HT-29 (cell line): ENCODE data around the gene TMEM272. TPM values are rescaled to one million over a fixed set of nuclear protein-coding genes. Genes with fewer than 3 reads are reported as not detected.

Experiments
- DNase-seq: peaks from one replicate; pipeline ENCODE4 v3.0.0-alpha.2; 2015; ENCODE audit warnings: low spot score
- total RNA-seq: library from RNA; depleted of rRNA; stranded (reverse); fragments of >200 nt; shearing (Covaris generic); gene quantifications from 2 replicates; pipeline ENCODE4 v1.2.3, GENCODE V29; 2014

Gene TMEM272
- total RNA-seq, 1 experiment from 2014 or later = not detected

DNA sequence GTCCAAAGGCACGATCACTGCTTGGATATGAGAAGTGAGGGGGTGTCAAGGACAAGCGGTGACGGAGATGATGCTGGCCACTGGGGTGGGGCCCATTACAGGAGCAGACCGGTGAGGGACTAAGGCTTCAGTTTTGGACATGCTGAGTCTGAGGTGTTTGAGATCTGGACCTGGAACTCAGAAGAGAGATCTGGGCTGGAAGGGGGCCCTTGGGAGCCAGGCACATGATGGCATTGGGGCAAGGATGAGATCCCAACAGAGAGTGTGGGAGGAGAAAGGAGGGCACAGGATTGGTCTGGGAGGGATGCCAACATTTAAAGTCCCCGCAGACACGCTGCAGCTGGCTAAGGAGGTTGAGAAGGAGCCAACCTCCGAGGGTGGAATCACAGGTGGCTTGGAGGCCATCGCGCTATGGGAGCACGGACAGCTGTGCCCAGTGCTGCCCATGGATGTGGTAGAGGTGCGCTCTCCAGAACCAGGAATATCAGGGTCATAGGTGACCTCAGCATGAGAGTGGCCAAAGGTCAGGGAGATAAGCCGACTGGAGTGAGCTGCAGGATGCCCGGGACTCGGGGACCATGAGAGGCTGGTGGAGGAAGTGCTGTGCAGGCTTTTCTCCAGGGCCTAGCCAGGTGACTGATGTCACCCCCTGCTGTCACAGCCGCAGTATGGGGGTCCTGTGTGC lies 62.8 kb downstream of the TMEM272 start:
- DNase-seq = no peak

DNA sequence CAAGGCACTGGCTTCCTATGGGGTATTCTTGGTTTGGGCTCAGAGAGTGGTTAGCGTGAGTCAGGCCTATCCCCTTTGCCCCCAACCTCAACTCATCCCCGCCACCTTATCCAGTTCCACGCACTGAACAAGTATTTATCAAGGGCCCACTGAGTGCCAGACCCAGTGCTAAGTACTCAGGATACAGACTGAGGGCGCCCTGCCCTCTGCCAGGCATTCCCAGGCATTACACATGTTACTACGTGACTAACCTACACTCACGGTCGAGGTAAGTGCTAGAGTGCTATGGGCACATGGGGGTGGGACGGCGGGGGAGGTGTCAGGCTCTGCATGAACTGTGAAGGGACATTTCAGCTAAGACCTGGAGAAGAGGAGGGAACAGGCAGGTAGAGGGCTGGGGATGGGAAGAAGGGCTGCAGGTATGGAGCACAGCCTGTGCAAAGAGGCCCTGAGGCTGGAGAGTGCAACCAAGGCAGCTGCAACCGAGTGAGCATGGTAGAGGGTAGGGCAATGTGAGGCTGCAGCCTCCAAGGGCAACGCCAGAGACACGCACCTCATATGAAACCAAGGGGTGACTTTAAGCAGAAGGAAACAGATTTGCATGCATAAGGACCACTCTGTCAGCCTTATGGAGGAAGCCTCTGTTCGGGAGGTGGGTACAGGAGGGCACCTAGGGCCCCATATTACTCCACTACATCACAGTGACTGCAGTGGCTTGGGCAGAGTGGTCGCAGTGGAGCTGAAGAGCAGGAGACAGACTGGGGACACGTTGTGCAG lies 63.5 kb downstream of the TMEM272 start:
- peak; percentile 58 for DNase-seq

DNA sequence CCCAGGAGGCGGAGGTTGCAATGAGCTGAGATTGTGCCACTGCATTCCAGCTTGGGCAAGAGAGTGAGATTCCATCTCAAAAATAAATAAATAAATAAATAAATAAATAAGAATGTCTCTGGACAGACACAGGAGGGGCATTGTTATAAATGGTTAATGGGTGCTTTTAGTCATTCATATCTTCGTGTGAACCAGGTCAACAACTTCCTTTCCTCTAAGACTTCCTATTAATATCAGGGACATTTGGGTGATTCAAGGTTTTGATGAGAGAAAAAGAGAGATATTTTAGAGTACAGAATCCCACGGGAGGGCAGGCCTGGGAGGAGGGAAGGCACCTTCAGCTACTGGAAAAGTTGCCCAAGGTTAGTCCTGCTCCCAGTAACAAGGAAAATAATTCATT lies 64.9 kb downstream of the TMEM272 start:
- DNase-seq = no peak

DNA sequence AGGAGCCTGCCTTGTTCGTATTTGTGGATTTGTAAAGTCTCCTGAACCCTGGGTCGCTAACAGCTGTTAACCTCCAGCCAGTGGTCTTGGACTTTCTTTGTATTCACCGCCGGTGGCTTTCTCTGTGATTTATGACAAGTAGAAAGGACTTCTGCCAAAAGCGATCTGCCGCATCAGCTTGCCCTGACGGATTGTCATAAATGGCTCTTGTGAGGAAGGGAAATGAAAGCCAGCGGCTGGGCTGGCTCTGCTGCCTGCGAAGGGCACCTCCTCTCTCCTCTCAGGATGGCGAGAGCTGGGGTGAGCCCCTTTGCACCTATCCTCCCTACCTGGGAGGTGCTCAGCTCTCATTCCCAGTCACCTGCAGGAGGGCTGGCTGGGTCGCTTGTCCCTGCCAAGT lies 66.6 kb downstream of the TMEM272 start:
- DNase-seq = no peak

DNA sequence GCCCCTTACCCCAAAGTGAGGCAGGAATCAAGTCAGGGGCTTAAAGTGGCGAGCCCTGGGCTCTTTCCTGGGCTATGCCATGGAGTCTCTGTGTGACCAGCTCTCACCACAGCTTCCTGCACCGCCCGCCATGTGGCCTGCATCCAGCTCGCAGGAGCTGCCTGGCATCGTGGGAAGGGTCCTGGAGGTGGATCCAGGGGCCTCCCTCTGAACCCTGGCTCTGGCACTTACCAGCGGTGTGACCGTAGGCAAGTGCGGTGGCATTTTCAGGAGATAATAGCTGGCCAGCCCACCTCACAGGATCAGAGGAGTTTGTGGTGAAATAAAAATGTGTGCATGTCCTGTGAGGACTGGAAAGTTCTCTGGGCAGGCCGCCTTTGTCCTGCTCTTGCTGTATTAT lies 67.1 kb downstream of the TMEM272 start:
- no peak for DNase-seq

DNA sequence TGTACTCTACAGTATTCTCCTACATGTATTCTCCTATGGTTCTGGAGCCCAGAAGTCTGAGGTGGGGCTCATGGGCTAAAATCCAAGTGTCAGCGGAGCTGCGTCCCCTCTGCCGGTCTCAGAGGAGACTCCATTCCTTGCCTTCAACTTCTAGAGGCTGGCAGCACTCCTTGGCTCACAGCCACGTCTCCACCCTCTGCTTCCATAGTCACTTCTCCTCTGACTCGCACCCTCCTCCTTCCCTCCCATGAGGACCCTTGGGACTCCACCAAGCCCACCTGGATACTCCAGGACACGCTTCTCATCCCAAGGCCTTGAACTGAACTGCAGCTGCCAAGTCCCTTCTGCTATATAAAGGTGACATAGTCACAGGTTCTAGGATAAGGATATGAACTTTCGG lies 68.8 kb downstream of the TMEM272 start:
- DNase-seq = no peak

DNA sequence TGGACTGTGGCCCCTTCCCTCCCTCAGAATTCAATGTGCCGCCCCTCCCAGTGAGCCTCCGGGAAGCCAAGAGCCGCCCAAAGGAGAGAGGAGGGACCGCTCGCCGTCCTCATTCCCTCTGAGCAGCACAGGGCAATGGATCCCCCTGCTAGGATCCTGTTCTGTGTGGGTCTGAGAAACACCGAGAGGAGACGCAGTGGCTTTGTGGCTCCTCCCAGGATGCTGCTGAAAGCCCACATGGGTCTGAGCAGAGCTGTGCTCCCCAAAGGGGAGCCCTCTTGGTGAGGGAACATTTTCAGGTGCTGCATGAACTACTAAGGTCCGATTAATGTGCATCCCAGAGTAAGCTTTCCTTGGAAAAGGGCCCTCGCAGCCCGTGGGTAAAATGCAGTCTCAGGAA lies 71.5 kb downstream of the TMEM272 start:
- DNase-seq = no peak

DNA sequence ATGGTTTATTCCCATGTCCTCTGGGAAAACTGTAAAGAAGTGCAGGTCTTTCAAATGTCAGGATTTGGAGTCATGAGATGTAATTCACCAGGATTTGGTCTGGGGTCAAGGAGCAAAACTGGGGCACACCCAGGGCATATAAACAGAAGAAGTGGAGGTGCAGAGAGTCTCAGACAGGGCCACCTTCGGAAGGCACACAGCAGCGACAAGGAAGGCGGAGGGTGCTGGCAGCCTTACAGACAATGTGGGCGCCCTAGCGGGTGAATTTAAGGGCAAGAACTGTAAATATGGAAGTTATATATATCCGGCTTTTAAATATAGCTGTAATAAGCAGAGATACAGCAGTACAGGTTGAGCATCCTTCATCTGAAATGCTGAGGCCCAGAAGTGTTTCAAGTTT lies 72.2 kb downstream of the TMEM272 start:
- DNase-seq = no peak

DNA sequence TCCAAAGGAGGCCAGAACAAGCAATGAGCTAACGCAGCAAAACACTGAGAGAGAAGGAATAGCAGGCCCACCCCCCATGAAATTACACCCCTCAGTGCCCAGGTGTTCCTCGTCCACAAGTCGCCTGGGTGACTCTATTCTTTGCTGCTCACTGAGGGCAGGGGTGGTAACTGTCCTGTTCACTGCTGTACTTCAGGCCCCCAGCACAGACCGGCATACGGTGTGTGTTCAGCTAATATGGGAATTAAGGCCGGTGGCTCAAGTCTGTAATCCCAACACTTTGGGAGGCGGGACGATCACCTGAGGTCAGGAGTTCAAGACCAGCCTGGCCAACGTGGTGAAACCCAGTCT lies 72.9 kb downstream of the TMEM272 start:
- DNase-seq = no peak

DNA sequence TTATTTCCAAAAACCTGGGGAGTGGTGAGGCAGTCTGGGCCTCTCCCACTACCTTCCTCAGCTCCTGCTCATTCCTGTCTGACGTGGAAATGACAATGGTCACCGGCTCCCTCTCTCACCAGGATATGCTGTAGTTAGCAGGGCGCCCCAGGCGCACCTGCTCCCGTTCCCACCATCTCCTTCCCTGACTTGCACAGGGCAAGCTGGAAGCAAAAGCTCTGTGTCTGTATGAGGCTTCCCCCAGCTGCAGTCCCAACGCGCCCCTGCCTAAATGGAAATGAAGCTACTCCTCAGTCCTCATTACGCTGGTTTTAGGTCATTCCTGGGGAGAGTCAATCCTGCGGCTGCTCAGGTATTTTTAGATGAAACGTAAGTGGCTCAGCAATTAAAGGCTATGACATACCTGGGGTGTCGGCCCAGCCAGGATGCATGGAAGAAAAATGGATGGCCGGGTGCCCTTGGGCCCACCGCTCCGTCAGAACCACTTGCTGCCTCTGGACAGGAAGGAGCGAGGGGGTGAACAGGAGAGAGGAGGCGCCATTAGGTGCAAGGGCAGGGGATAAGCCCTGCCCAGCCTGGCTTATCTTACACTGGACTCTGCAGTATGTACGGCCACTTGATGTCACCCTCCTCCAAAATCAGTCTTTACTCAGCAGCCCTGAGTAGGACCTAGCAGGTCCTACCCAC lies 73.4 kb downstream of the TMEM272 start:
- no peak for DNase-seq

DNA sequence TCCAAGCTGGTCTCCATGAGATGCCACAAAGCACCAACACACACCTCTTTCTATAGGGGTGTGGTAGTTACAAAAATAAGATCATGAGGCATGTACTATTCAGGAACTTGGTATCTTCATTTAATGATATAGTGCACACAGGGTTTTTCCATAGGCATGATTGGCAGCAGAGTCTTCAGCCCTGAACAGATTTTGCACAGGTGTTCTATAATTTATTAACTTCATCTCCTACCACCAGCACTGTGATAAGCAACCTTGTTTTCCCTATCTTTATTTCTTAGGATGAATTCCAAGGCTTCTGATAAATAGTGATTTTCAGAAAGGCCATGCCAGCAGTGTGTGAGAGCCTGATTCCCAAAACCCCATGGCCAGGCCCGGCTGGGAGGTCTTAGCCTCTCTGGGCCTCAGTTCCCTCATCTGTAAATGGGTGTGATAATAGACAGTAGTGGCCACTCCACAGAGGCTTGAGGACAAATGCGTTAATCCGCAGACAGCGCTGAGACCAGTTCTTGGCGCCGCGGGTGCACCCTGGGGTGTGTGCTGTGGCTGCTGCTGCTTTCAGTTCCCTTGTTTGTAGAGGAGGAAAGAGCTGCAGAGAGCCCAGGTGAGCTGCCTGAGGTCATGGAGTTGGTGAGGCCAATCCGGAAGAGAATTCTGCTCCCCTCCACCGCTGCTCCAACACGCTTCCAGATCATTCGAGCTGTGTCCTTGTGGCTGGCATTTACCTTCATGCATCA lies 74.1 kb downstream of the TMEM272 start:
- DNase-seq = no peak

DNA sequence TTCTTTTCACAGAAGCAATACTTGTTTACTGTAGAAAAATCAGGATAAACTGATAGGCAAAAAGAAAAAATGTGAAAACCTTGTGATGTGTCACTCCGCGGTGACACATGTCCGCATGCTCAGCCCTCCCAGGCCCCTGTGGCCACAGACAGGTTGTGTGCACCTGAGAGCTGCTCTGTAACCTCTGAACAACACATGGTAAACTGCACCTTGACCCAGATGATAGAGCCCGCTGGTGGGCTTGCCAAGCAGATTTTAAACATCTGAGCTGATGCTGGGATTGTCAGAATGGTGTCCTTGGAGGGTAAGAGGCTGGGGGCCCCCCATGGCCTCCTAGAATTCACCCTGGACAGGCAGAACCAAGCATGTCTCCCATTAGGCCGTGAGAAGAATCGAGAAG lies 74.8 kb downstream of the TMEM272 start:
- DNase-seq = no peak

DNA sequence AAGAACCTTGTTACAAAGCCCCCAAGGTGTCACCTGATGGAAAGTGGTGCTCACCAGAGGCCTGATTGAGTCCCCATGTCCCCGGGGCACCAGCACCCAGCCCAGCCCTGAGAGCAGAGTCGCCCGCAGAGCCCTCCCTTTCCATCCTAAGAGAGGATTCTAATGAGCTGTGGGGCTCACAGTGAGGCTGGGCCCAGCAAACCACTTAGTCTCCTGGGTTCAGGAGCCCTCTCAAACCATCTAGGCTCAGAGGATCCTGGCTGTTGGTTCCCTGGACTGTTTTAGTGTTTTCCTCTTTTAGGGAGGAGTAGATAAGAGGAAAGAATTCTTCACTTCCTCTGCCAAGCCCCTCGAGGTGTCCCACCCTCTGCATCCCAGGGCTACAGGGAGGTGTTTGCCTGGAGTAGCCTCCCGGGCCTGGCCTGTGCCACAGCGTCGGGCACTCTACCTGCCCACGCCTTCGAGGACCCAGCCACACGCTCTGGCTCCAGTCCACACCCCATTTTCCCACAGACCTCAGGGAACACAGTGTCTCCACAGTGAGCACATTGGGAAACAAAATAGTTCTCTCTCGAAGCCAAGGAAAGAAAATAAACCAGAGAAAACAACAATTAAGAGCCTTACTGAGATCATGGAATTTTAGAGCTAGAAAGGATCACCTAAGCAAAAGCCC lies 75.4 kb downstream of the TMEM272 start:
- DNase-seq = no peak

DNA sequence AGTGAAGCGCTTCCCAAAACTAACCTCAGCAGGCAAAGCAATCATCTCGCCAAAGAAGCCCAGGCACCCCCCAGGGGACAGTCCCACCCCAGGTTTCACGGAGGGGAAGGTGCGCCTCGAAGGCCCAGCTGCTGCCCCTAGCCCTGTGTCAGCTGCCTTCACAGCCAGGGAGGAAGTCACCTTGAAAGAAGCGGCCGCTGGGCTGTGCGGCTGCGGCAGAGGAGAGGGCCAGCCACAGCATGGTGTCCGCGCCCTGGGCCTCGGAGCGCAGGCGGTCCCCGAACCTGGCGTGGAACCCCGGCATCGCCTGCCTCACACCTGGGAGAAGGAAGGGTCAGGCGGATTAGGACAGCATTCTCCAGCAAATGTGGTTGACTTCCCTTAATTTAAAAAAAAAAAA lies 76.0 kb downstream of the TMEM272 start:
- no peak for DNase-seq

DNA sequence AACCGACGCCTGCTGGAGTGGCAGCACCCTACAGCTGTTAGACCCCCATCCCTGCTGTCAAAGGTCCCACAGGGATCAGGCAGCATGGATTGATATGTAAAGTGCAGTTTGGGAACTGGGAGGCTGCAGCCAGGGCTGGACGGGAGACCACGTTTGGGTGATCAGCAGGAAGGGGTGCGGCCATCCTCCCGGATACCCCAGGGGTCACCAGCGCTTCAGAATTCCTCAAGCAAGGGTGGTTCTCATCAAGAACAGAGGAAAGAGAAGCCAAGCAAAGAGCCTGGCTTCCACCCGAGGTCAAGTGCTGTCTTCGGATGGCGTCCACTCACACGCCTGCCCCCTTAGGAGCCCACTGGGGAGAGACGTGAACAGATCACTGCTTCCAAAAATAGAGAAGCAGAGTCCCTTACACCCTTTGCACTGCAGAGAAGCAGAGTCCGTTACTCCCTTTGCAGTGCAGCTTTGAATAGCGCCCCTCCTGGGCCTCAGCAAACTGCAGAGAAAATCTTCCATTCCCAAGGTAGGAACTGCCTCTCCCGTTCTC lies 76.5 kb downstream of the TMEM272 start:
- no peak for DNase-seq

DNA sequence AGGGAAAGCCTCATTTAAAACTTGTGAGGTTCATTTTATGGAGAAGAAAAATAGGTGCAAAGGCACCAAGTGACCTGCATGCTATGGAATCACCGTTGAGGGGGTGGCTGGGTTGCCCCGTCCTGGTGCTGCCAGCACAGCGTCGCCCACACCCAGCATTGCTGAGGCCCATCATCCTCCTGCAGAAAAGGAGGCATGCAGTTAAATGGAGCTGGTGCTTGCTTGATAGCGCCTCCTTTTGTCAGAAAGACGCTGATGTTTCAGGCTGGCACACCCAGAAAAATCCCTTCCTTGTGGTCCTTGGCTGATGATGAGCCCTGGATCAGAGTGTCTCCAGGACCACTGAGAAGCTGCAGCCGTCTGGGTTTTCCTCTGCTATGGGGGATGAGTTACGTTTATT lies 77.9 kb downstream of the TMEM272 start:
- no peak for DNase-seq

DNA sequence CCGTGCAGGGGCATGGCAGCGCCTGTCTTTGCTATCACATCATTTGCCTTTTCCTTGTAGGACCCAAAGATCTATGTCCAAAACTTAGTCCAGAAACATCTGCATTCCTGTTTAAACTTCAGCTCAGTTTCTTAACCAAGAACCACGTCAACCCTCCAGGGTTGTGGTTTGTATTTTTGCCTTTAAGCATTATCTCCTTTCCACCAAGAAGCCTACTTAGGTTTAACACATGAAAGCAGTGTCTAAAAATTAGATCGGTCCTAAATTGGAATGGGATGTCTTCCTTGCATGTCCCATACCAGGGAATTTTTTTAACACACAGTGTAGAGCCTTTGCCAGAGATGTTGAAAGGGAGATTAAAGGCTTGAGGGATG lies 79.8 kb downstream of the TMEM272 start:
- no peak for DNase-seq

DNA sequence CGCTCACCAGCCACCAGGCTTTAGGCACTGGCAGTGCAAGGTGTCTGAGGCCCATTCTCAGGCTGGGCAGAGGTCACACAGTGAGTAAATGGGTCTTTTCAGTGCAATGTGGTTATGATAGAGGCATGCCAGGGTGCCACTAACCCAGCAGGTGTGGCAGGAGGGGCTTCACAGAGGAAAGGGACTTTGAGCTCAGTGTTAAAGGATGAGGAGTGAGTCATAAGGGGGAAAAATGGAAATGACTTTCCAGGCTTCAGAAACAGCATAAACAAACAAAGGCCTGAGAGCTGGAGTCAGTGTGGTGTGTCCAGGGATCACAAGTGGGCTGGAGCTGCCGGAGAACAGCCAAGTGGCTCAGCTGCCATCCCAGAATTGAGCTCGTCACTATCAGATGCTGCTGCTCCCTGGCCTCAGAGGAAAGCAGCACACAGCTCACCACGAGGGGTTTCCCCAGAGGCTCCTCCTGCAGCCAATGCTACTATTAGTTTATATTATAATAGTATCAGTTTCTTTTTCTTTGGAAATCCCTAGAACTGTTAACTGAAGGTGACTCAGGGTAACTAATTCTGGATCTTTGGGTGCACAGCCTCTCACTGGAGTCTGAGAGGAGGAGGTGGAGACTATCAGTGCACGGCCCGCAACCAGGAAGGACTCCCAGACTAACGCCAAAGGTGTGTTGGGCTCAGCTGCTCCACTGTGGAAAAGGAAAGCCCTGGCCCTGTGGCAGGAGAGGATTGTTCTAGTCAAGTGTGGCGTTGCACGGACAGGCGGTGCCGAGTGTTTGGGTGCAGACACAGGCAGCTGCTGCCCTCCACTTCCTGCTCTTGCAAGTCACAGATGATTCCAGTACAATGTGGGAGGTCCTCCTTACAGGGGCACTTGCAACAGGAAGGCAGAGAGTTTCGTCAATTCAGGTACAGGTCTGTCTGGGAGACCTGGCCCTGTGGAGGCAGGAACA lies 80.5 kb downstream of the TMEM272 start:
- DNase-seq = peak; percentile 63

DNA sequence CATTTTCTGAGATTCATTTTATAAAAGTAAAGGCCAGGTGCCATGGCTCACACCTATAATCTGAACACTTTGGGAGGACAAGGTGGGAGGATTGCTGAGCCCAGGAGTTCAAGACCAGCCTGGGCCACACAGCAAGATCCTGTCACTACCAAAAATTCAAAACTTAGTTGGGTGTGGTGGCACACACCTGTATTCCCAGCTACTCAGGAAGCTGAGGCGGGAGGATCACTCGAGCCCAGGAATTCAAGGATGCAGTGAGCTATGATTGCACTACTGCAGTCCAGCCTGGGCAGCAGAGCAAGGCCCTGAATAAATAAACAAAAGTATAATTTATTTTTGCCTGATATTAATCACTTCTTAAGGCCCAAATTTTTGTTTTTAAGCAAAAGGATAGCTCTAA lies 81.5 kb downstream of the TMEM272 start:
- no peak for DNase-seq
